GM13977 (cell line): ENCODE data around the gene CDKN1A.

Source experiments
- DNase-seq: peaks from one replicate; pipeline ENCODE4 v3.0.0; 2012; ENCODE audit warnings: low spot score
- in situ Hi-C: fragments of 300-500 bp; cut with MboI; formaldehyde crosslinking; loops from one replicate; pipeline ENCODE4 v1.12.0; 2022; ENCODE audit warnings: low sequenced_read_pairs, low pct_unique_long_range_greater_than_20kb, mixed read lengths, inconsistent platforms; ENCODE audit not compliant: unreplicated experiment
- TF ChIP-seq, protein P1 (sequence below): IDR thresholded peaks from 2 replicates; pipeline ENCODE4 v1.5.1; 2012; ENCODE audit warnings: mild to moderate bottlenecking, control low read depth; ENCODE audit not compliant: insufficient read depth; ENCODE audit errors: extremely low read depth, missing control alignments

The CDKN1A gene

DNA sequence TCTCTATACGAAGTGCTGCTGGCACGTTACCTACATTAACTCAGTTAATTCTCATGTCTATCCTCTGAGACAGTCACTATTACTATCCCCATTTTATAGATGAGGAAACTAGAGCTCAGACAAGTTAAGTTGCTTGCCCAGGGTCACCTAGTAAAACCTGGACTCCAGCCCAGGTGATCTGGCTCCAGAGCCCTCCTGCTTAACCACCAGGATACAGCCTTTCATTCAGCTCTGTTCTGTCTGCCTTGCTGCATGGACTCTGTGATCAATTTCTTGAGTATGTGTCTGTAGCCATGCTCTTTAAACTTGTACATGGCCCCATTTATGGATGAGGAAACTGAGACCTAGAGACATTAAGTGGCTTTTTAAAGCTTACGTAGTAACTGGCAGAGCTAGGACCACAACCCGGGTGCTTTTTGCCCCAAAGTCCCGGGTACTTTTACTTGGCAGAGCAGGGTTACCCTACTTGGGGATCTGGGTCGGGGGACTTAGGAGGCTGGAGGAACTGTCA is 4.7 kb downstream of the CDKN1A start:
- TF ChIP-seq, protein P1, sequence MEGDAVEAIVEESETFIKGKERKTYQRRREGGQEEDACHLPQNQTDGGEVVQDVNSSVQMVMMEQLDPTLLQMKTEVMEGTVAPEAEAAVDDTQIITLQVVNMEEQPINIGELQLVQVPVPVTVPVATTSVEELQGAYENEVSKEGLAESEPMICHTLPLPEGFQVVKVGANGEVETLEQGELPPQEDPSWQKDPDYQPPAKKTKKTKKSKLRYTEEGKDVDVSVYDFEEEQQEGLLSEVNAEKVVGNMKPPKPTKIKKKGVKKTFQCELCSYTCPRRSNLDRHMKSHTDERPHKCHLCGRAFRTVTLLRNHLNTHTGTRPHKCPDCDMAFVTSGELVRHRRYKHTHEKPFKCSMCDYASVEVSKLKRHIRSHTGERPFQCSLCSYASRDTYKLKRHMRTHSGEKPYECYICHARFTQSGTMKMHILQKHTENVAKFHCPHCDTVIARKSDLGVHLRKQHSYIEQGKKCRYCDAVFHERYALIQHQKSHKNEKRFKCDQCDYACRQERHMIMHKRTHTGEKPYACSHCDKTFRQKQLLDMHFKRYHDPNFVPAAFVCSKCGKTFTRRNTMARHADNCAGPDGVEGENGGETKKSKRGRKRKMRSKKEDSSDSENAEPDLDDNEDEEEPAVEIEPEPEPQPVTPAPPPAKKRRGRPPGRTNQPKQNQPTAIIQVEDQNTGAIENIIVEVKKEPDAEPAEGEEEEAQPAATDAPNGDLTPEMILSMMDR = no peak
- in situ Hi-C loops = loop anchor here (5.0 kb wide), 1 partner anchor 61 kb away; no protein-coding TSS in a partner anchor
- no peak for DNase-seq

DNA sequence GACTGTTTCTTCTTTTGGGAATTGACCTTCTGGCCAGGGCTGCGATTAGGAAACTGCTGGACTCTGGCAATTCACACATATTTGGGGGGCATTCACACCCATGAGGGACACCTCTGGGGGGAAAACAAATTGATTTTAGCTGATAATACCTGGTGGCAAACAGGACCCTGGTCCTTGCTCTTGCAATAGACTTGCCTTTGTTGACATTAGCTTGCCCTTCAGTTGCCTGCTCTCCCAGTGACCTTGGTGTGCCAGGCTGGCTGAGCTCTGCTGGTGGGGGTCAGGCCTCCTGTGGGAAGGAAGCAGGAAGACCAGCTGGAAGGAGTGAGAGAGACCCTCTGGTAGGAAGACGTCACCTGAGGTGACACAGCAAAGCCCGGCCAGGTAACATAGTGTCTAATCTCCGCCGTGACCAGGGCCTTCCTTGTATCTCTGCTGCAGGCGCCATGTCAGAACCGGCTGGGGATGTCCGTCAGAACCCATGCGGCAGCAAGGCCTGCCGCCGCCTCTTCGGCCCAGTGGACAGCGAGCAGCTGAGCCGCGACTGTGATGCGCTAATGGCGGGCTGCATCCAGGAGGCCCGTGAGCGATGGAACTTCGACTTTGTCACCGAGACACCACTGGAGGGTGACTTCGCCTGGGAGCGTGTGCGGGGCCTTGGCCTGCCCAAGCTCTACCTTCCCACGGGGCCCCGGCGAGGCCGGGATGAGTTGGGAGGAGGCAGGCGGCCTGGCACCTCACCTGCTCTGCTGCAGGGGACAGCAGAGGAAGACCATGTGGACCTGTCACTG is 5.3 kb downstream of the CDKN1A start:
- DNase-seq = no peak
- in situ Hi-C loops = loop anchor here (5.0 kb wide), 1 partner anchor 62 kb away; no protein-coding TSS in a partner anchor
- TF ChIP-seq, protein P1 = no peak

DNA sequence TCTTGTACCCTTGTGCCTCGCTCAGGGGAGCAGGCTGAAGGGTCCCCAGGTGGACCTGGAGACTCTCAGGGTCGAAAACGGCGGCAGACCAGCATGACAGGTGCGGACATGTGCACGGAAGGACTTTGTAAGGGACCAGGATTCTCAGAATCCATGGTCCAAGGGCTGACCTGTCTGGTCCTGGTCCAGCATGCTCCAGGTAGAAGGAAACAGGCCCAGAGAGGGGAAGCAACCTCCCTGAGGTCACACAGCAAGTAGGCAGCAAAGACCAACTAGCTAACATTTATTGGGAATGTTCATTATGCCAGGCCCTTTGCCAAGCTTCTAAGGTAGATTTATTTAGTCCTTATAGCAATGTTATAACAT is 5.9 kb downstream of the CDKN1A start:
- TF ChIP-seq, protein P1 = no peak
- DNase-seq = no peak
- in situ Hi-C loops = loop anchor here (5.0 kb wide), 1 partner anchor 62 kb away; no protein-coding TSS in a partner anchor

DNA sequence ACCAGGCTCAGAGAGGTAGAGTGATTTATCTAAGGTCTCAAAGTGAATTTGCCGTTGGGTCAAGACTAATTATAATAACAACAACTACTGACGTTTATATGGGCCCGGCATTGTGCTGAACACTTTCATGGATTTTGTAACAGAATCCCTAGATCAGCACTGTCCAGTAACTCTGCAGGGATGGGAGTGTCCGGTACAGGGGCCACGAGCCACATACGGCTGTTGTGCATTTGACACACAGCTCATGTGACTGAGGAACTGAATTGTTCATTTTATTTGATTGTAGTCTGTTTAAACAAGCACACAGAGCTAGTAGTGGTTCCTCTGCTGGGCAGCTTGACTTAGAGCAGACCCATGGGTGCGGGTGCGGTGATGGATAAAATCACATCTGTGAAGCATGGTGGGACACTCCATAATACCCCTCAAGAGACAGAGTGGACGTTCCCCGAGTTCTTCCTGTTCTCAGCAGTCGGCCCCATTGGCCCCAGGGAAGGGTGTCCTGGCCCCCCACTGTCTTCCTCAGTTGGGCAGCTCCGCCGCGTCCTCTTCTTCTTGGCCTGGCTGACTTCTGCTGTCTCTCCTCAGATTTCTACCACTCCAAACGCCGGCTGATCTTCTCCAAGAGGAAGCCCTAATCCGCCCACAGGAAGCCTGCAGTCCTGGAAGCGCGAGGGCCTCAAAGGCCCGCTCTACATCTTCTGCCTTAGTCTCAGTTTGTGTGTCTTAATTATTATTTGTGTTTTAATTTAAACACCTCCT is 6.8 kb downstream of the CDKN1A start:
- in situ Hi-C loops = no loop called here
- TF ChIP-seq, protein P1 = no peak
- no peak for DNase-seq

DNA sequence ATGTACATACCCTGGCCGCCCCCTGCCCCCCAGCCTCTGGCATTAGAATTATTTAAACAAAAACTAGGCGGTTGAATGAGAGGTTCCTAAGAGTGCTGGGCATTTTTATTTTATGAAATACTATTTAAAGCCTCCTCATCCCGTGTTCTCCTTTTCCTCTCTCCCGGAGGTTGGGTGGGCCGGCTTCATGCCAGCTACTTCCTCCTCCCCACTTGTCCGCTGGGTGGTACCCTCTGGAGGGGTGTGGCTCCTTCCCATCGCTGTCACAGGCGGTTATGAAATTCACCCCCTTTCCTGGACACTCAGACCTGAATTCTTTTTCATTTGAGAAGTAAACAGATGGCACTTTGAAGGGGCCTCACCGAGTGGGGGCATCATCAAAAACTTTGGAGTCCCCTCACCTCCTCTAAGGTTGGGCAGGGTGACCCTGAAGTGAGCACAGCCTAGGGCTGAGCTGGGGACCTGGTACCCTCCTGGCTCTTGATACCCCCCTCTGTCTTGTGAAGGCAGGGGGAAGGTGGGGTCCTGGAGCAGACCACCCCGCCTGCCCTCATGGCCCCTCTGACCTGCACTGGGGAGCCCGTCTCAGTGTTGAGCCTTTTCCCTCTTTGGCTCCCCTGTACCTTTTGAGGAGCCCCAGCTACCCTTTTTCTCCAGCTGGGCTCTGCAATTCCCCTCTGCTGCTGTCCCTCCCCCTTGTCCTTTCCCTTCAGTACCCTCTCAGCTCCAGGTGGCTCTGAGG is 7.6 kb downstream of the CDKN1A start:
- TF ChIP-seq, protein P1 = no peak
- in situ Hi-C loops = no loop called here
- no peak for DNase-seq
